ENCODE data around the gene FAM72B. TPM values are rescaled to one million over a fixed set of nuclear protein-coding genes. Genes with fewer than 3 reads are reported as not detected.
A peak's percentile ranks its signal among the peaks of the same experiment; 100 is the strongest.
"Not testable (repeated sequence)": the region's sequence is repeated elsewhere in the genome, so short reads cannot be mapped to it uniquely, and the experiment has no call there.

FAM72B gene
- total RNA-seq, 2 donors from 2014 or later: 0.27 to 0.42 TPM

DNA sequence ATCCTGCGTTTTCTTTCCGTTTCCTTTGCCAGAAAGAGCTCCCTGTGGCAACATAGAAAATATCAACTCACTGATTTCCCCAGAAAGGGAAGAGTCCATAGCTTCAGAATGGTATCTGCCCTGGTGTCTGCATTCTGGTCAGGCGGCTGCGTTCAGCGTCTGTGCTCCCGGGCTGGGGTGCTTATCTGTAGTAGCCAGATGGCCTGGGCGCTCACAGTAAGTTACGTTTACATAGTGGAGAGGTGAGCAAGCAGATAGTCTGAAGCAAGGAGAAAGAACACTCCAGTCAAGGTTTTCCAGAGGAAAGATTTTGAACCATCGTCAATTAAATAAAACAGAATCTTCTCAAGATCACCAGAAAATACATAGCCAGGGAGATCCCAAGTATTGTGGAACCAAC, 29.4 kb upstream of the FAM72B start:
- H3K4me1 ChIP-seq (ENCODE audit: control insufficient read depth in 1 of 2, low read depth in 2 of 2); H3K27ac ChIP-seq; H3K27me3 ChIP-seq (replicated peaks; ENCODE audit: insufficient read depth); H3K9me3 ChIP-seq; H3K4me3 ChIP-seq; DNase-seq (ENCODE audit: low spot score); ATAC-seq (ENCODE audit: insufficient number of reproducible peaks, low FRiP score, low read depth); H3K36me3 ChIP-seq: not testable (repeated sequence)

DNA sequence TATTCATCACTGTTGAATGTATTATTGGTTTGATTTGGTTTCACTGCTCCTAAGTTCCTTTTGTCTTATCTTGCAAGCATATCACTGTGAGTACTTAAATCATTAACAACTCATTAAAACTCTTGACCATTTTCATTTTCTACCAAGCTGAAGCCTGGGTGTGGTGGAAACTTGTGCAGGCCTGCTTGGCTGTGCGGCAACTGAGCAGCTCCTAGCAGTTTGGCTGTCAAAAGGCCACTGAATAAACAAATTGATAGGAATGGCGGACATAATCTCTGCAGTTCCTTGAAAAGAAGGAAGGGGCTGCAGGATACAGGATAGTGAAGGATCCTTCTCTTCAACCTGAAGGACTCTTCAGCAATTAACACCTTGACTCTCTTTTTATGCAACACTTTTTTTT, 26.6 kb upstream of the FAM72B start:
- not testable (repeated sequence) for H3K4me3 ChIP-seq; H3K27me3 ChIP-seq (replicated peaks; ENCODE audit: insufficient read depth); H3K36me3 ChIP-seq; H3K4me1 ChIP-seq (ENCODE audit: control insufficient read depth in 1 of 2, low read depth in 2 of 2); ATAC-seq (ENCODE audit: insufficient number of reproducible peaks, low FRiP score, low read depth); H3K27ac ChIP-seq; H3K9me3 ChIP-seq; DNase-seq (ENCODE audit: low spot score)

GRCh38 chr1:121208375-121208774, 24.2 kb upstream of the FAM72B start:
- H3K9me3 ChIP-seq; H3K27me3 ChIP-seq (replicated peaks; ENCODE audit: insufficient read depth); DNase-seq (ENCODE audit: low spot score): not testable (repeated sequence)

GRCh38 chr1:121207328-121207727, 23.2 kb upstream of the FAM72B start:
- not testable (repeated sequence) for H3K9me3 ChIP-seq; H3K27ac ChIP-seq; ATAC-seq (ENCODE audit: insufficient number of reproducible peaks, low FRiP score, low read depth); H3K36me3 ChIP-seq; H3K4me1 ChIP-seq (ENCODE audit: control insufficient read depth in 1 of 2, low read depth in 2 of 2); H3K4me3 ChIP-seq; H3K27me3 ChIP-seq (replicated peaks; ENCODE audit: insufficient read depth); DNase-seq (ENCODE audit: low spot score)

More at GRCh38 chr1:121208375-121208774, 24.2 kb upstream of the FAM72B start:
- H3K4me3 ChIP-seq; ATAC-seq (ENCODE audit: insufficient number of reproducible peaks, low FRiP score, low read depth); H3K4me1 ChIP-seq (ENCODE audit: control insufficient read depth in 1 of 2, low read depth in 2 of 2); H3K27ac ChIP-seq; H3K36me3 ChIP-seq: not testable (repeated sequence)

- H3K4me3 ChIP-seq; H3K36me3 ChIP-seq; H3K27me3 ChIP-seq (replicated peaks; ENCODE audit: insufficient read depth); DNase-seq (ENCODE audit: low spot score); H3K9me3 ChIP-seq; H3K27ac ChIP-seq; H3K4me1 ChIP-seq (ENCODE audit: control insufficient read depth in 1 of 2, low read depth in 2 of 2); ATAC-seq (ENCODE audit: insufficient number of reproducible peaks, low FRiP score, low read depth): not testable (repeated sequence)
Measured at GRCh38 chr1:121205786-121206711, 21.9 kb upstream of the FAM72B start.

DNA sequence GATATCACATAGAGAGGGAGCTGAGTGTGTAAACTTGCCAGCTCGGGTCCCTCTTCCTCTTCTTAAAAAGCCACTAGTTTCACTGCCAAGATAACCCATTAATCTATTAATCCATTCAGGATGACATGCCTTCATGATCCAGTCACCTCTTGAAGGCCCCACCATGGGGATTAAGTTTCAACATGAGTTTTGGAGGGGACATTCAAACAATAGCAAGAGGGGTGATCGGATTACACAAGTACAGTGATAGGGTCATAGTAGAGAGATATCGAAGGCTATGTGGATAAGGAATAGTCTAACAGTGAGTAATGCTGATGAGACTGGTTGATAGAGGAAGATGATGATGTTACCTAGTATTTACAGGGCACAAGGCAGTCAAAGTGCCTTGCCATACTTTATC, 18.8 kb upstream of the FAM72B start:
- ATAC-seq (ENCODE audit: insufficient number of reproducible peaks, low FRiP score, low read depth); H3K9me3 ChIP-seq; H3K27ac ChIP-seq; H3K4me1 ChIP-seq (ENCODE audit: control insufficient read depth in 1 of 2, low read depth in 2 of 2); DNase-seq (ENCODE audit: low spot score); H3K4me3 ChIP-seq; H3K27me3 ChIP-seq (replicated peaks; ENCODE audit: insufficient read depth); H3K36me3 ChIP-seq: not testable (repeated sequence)

DNA sequence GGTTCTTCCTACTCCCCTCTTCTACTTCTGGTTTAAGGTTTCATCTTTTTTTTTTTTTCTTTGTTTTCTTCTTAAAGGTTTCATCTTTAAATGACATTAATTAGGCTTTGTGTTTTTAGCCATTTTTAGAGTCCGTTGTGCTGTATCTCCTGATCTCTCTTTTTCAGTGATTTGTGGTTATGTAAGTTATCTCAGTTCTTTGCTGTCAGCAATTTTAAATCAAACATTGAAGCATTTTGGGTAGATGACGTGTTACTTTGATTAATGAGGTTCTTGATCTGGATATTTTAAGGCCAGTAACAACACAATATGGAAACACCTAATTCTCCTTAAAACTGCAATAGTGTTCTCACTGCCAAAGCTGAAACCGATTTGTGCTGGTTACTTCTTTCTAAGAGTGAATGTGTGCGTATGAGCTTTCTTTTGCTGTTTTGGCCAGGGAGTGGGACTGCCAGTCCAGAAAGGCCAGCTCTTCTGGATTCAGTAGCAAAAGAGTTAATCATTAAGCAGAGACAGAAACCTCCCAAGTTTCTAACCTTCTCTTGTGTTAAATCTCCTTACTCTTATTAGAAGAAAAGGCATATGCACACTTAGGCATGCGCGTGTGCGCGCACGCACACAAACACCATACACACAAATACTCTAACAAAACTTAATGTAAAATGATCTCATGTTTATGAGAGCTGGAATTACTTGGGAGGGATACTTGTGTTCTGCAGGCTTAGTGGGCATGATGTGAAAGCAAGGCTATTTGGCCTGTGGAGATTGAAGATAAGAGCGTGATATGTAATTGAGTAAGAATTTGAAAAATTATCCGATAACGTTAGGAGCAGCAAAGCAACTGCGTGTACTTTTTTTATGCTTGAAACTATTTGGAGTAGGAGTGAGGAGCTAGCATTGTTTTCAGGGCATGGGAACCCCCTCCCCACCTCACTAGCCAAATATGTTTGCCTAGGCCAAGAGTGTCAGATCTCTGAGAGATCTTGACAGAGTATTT, 17.1 kb upstream of the FAM72B start:
- peak overlapping the region; percentile 49 for H3K4me3 ChIP-seq
- not testable (repeated sequence) for DNase-seq (ENCODE audit: low spot score); H3K36me3 ChIP-seq; H3K27me3 ChIP-seq (replicated peaks; ENCODE audit: insufficient read depth); H3K9me3 ChIP-seq; H3K4me1 ChIP-seq (ENCODE audit: control insufficient read depth in 1 of 2, low read depth in 2 of 2); ATAC-seq (ENCODE audit: insufficient number of reproducible peaks, low FRiP score, low read depth)
- peak overlapping the region in 1 of 2 donors; percentile 55 for H3K27ac ChIP-seq

DNA sequence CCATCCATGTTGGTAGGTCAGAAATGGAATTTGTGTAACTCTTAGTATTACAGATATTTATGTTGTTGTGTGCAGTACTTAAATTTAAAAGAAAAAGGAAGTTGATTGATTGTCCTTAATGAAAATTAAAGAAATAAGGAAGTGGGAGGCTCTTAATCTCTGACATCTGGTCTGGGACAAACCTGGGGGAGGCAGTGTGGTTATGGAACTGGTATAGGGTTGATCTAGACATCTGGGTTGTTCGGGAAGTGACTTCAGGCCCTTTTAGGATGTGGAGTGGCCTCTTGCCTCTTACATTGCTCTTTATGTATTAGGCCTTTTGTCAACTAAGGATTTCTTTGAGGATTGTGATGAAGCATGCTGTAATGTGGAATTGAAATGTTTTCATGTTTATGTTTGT, 16.1 kb upstream of the FAM72B start:
- not testable (repeated sequence) for ATAC-seq (ENCODE audit: insufficient number of reproducible peaks, low FRiP score, low read depth); H3K4me1 ChIP-seq (ENCODE audit: control insufficient read depth in 1 of 2, low read depth in 2 of 2); DNase-seq (ENCODE audit: low spot score); H3K9me3 ChIP-seq; H3K27me3 ChIP-seq (replicated peaks; ENCODE audit: insufficient read depth); H3K27ac ChIP-seq; H3K36me3 ChIP-seq; H3K4me3 ChIP-seq

DNA sequence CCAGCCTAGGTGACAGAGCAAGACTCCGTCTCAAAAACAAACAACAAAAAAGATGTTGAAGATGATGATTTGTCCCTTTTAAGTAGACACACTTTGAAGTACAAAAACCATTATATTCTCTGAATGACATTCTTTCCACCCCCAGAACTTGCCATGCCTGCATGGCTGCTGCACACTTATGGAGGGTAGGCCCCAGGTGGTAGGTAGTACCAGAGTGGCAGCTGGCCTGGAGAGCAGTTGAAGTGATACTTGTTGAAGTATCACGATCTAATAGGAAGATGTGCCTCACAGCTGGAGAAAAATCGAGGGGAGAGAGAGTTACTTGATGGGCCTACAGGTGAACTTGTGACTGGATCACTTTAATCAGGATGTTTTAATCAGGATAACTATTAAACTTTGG, 15.6 kb upstream of the FAM72B start:
- not testable (repeated sequence) for ATAC-seq (ENCODE audit: insufficient number of reproducible peaks, low FRiP score, low read depth); H3K36me3 ChIP-seq; H3K27ac ChIP-seq; DNase-seq (ENCODE audit: low spot score); H3K27me3 ChIP-seq (replicated peaks; ENCODE audit: insufficient read depth); H3K4me1 ChIP-seq (ENCODE audit: control insufficient read depth in 1 of 2, low read depth in 2 of 2); H3K9me3 ChIP-seq; H3K4me3 ChIP-seq

- not testable (repeated sequence) for H3K9me3 ChIP-seq; H3K4me3 ChIP-seq; H3K4me1 ChIP-seq (ENCODE audit: control insufficient read depth in 1 of 2, low read depth in 2 of 2); ATAC-seq (ENCODE audit: insufficient number of reproducible peaks, low FRiP score, low read depth); H3K27ac ChIP-seq; H3K36me3 ChIP-seq; H3K27me3 ChIP-seq (replicated peaks; ENCODE audit: insufficient read depth); DNase-seq (ENCODE audit: low spot score)
Measured at GRCh38 chr1:121197095-121197882, 13.1 kb upstream of the FAM72B start.

DNA sequence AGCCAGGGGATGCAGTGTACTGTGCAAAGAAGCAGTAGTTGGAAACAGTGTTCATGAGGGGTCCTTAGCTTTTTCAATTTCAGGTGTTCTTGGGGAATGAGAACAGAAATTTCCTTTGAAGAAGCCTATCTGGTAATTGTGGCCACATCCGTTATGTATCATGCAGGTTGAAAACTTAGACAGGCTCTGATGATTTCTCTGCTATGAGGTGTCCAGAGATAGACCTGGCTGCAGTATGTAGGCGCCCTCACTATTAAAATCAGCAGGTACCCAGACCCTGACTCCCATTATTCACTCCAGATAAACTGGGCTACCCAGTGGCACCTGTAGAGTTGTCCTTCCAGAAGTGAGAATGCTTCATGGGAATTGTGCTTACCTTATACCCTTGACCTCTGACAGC, 8.4 kb upstream of the FAM72B start:
- not testable (repeated sequence) for ATAC-seq (ENCODE audit: insufficient number of reproducible peaks, low FRiP score, low read depth); H3K27me3 ChIP-seq (replicated peaks; ENCODE audit: insufficient read depth); DNase-seq (ENCODE audit: low spot score); H3K27ac ChIP-seq; H3K9me3 ChIP-seq; H3K4me1 ChIP-seq (ENCODE audit: control insufficient read depth in 1 of 2, low read depth in 2 of 2); H3K36me3 ChIP-seq; H3K4me3 ChIP-seq
